SK-N-SH treated with all-trans-retinoic acid at 6 μM for 48 hours (cell line): ENCODE measurements around the gene SLC22A23.

ENCODE experiments used
- ATAC-seq: fragments of 200-7000 bp; cut with Tn5 transposase; 3 replicates; pipeline ENCODE4 v1.9.1; 2020; ENCODE audit warnings: mild to moderate bottlenecking, moderate library complexity
- ARNTL ChIP-seq: fragments of 450-650 bp; formaldehyde crosslinking; IDR thresholded peaks from 2 replicates; pipeline ENCODE4 v1.5.0; 2020; ENCODE audit warnings: low read depth, mild to moderate bottlenecking, moderate library complexity, borderline replicate concordance
- BACH2 ChIP-seq: fragments of 250-450 bp; sonication (Bioruptor Pico); IDR thresholded peaks from 2 replicates; pipeline ENCODE4 v1.9.0; 2021; ENCODE audit warnings: mild to moderate bottlenecking, borderline replicate concordance
- CREB5 ChIP-seq: fragments of 250-450 bp; sonication (Bioruptor Pico); IDR thresholded peaks from 2 replicates; pipeline ENCODE4 v1.5.1; 2020; ENCODE audit warnings: low read depth, mild to moderate bottlenecking, moderate library complexity
- CSDC2 ChIP-seq: fragments of 250-450 bp; sonication (Bioruptor Pico); IDR thresholded peaks from 2 replicates; pipeline ENCODE4 v1.5.0; 2020; ENCODE audit warnings: mild to moderate bottlenecking, moderate library complexity
- CSRNP3 ChIP-seq: fragments of 250-450 bp; sonication (Bioruptor Pico); IDR thresholded peaks from 2 replicates; pipeline ENCODE4 v1.5.1; 2021; ENCODE audit warnings: mild to moderate bottlenecking, moderate library complexity
- ESRRG ChIP-seq: fragments of 250-450 bp; sonication (Bioruptor Pico); IDR thresholded peaks from 2 replicates; pipeline ENCODE4 v1.6.1; 2021; ENCODE audit warnings: mild to moderate bottlenecking
- GLIS3 ChIP-seq: fragments of 250-450 bp; sonication (Bioruptor Pico); IDR thresholded peaks from 2 replicates; pipeline ENCODE4 v1.5.0; 2020; ENCODE audit warnings: mild to moderate bottlenecking, moderate library complexity
- ISL1 ChIP-seq: fragments of 250-450 bp; sonication (Bioruptor Pico); IDR thresholded peaks from 2 replicates; pipeline ENCODE4 v2.1.2; 2022; ENCODE audit warnings: mild to moderate bottlenecking, moderate library complexity
- OSR1 ChIP-seq: fragments of 250-450 bp; sonication (Bioruptor Pico); IDR thresholded peaks from 2 replicates; pipeline ENCODE4 v1.8.0; 2022; ENCODE audit warnings: moderate library complexity, mild to moderate bottlenecking, inconsistent platforms
- PATZ1 ChIP-seq: fragments of 250-450 bp; sonication (Bioruptor Pico); IDR thresholded peaks from 2 replicates; pipeline ENCODE4 v1.8.0; 2020; ENCODE audit warnings: mild to moderate bottlenecking, moderate library complexity, borderline replicate concordance
- PPARA ChIP-seq: fragments of 250-450 bp; sonication (Bioruptor Pico); IDR thresholded peaks from 2 replicates; pipeline ENCODE4 v1.5.0; 2020; ENCODE audit warnings: mild to moderate bottlenecking, borderline replicate concordance
- RARB ChIP-seq: fragments of 250-450 bp; sonication (Bioruptor Pico); IDR thresholded peaks from 2 replicates; pipeline ENCODE4 v1.8.0; 2021; ENCODE audit warnings: mild to moderate bottlenecking, moderate library complexity
- TCF4 ChIP-seq: fragments of 250-450 bp; sonication (Bioruptor Pico); IDR thresholded peaks from 2 replicates; pipeline ENCODE4 v1.8.0; 2021; ENCODE audit warnings: mild to moderate bottlenecking, moderate library complexity, borderline replicate concordance
- TSHZ2 ChIP-seq: fragments of 250-450 bp; sonication (Bioruptor Pico); IDR thresholded peaks from 2 replicates; pipeline ENCODE4 v1.5.0; 2020; ENCODE audit warnings: mild to moderate bottlenecking, moderate library complexity
- ZFP3 ChIP-seq: fragments of 250-450 bp; sonication (Bioruptor Pico); IDR thresholded peaks from 2 replicates; pipeline ENCODE4 v1.5.0; 2020; ENCODE audit warnings: mild to moderate bottlenecking, moderate library complexity
- ZFP30 ChIP-seq: fragments of 450-650 bp; formaldehyde crosslinking; IDR thresholded peaks from 2 replicates; pipeline ENCODE4 v1.5.0; 2022; ENCODE audit warnings: mild to moderate bottlenecking, moderate library complexity
- ZNF565 ChIP-seq: fragments of 450-650 bp; formaldehyde crosslinking; conservative IDR thresholded peaks from 2 replicates; pipeline ENCODE4 v1.5.0; 2020; ENCODE audit warnings: low read depth, mild to moderate bottlenecking, moderate library complexity
- ZNF70 ChIP-seq: fragments of 450-650 bp; formaldehyde crosslinking; IDR thresholded peaks from 2 replicates; pipeline ENCODE4 v1.5.0; 2020; ENCODE audit warnings: mild to moderate bottlenecking, moderate library complexity
- ZNF8 ChIP-seq: fragments of 450-650 bp; formaldehyde crosslinking; IDR thresholded peaks from 2 replicates; pipeline ENCODE4 v1.5.0; 2020; ENCODE audit warnings: mild to moderate bottlenecking, moderate library complexity

SLC22A23 gene

GRCh38 chr6:3390698-3391097, 66.2 kb downstream of the SLC22A23 start:
- ATAC-seq = no peak
- TF ChIP-seq TCF4 = no peak
- TF ChIP-seq BACH2 = no peak

- TF ChIP-seq ESRRG (CRISPR knock-in tag) (no peak), CSDC2 (CRISPR knock-in tag) (no peak), BACH2 (no peak), ZNF8 (no peak), ZNF70 (CRISPR knock-in tag) (no peak), ZFP3 (CRISPR knock-in tag) (no peak), PATZ1 (no peak), CREB5 (CRISPR knock-in tag) (no peak), TSHZ2 (CRISPR knock-in tag) (no peak), ISL1 (CRISPR knock-in tag) (no peak), RARB (CRISPR knock-in tag) (no peak), GLIS3 (CRISPR knock-in tag) (no peak), OSR1 (CRISPR knock-in tag) (no peak), ZNF565 (CRISPR knock-in tag) (no peak), TCF4 (no peak)
- TF ChIP-seq, all 23 proteins: peak for 0
- ATAC-seq = no peak
Measured at GRCh38 chr6:3389390-3390167, 67.3 kb downstream of the SLC22A23 start.

- TF ChIP-seq ARNTL (CRISPR knock-in tag) (no peak), BACH2 (no peak), CSRNP3 (CRISPR knock-in tag) (no peak), CREB5 (CRISPR knock-in tag) (no peak)
- ATAC-seq = no peak
Measured at GRCh38 chr6:3388786-3389185, 68.1 kb downstream of the SLC22A23 start.

- ATAC-seq = no peak
- TF ChIP-seq CREB5 (CRISPR knock-in tag) (no peak), ZNF565 (CRISPR knock-in tag) (no peak), CSDC2 (CRISPR knock-in tag) (no peak), TSHZ2 (CRISPR knock-in tag) (no peak), PATZ1 (no peak), ISL1 (CRISPR knock-in tag) (no peak), OSR1 (CRISPR knock-in tag) (no peak), RARB (CRISPR knock-in tag) (no peak), PPARA (CRISPR knock-in tag) (no peak), ZFP30 (CRISPR knock-in tag) (no peak), BACH2 (no peak), TCF4 (no peak), ARNTL (CRISPR knock-in tag) (no peak)
Measured at GRCh38 chr6:3386374-3386857, 70.4 kb downstream of the SLC22A23 start.
